Large intestine (tissue), 3 donors: ENCODE data around the gene IZUMO4. TPM values are rescaled to one million over a fixed set of nuclear protein-coding genes. Genes with fewer than 3 reads are reported as not detected.
A peak's percentile ranks its signal among the peaks of the same experiment; 100 is the strongest.

ENCODE experiments used
- DNase-seq, 2 donors: peaks; one replicate each; pipeline versions ENCODE4 v3.0.0 to v3.0.0-alpha.2; 2013
- H3K27ac ChIP-seq: one replicate; pipeline ENCODE4 v1.5.1; 2013; ENCODE audit warnings: low read length
- H3K27me3 ChIP-seq: 2 replicates; pipeline ENCODE4 v1.6.1; 2013; ENCODE audit warnings: low read length; ENCODE audit not compliant: control insufficient read depth, insufficient read depth
- H3K36me3 ChIP-seq: 2 replicates; pipeline ENCODE4 v1.6.1; 2013; ENCODE audit warnings: low read length; ENCODE audit not compliant: control insufficient read depth, insufficient read depth
- H3K4me1 ChIP-seq: one replicate; pipeline ENCODE4 v1.6.1; 2013; ENCODE audit warnings: low read length; ENCODE audit not compliant: control insufficient read depth, insufficient read depth
- H3K4me3 ChIP-seq: one replicate; pipeline ENCODE4 v1.5.1; 2013; ENCODE audit warnings: low read length
- H3K9me3 ChIP-seq: one replicate; pipeline ENCODE4 v1.6.1; 2013; ENCODE audit warnings: mild to moderate bottlenecking, low read depth, low read length, moderate library complexity; ENCODE audit not compliant: control insufficient read depth
- WGBS: methylation state at CpG from one replicate; pipeline ENCODE4 v1.1.5; 2013; ENCODE audit warnings: low lambda C conversion rate; ENCODE audit not compliant: insufficient coverage; 5-methylcytosine and 5-hydroxymethylcytosine counted together
- polyA plus RNA-seq: library from polyadenylated mRNA; unstranded; fragments of 120-200 nt; gene quantifications from one replicate; pipeline ENCODE4 v1.2.1, GENCODE V29; 2013

IZUMO4 gene
- polyA plus RNA-seq, 1 donor = 4.4 TPM

- H3K36me3 ChIP-seq = peaks cover 51% of the 10 kb centered on the region
- no peak overlapping the region for H3K27ac ChIP-seq
- no peaks in the 10 kb centered on the region for H3K27me3 ChIP-seq
- H3K9me3 ChIP-seq = peaks cover 7% of the 10 kb centered on the region
- no peak overlapping the region for H3K4me3 ChIP-seq
- 100% methylated on average over 1 of the region's 32 CpGs for WGBS
- no peak for DNase-seq
- peaks cover 7% of the 10 kb centered on the region for H3K4me1 ChIP-seq
These were observed 23.8 kb upstream of the IZUMO4 start for GRCh38 chr19:2072757-2073551.

GRCh38 chr19:2076526-2076944 lies 20.2 kb upstream of the IZUMO4 start:
- H3K4me1 ChIP-seq = no peaks in the 10 kb centered on the region
- DNase-seq = no peak
- H3K4me3 ChIP-seq = no peak overlapping the region
- no peak overlapping the region for H3K27ac ChIP-seq
- no peaks in the 10 kb centered on the region for H3K27me3 ChIP-seq
- H3K9me3 ChIP-seq = peaks cover 13% of the 10 kb centered on the region
- WGBS = no CpG with 5 or more reads among the region's 32 CpGs
- peaks cover 69% of the 10 kb centered on the region for H3K36me3 ChIP-seq

GRCh38 chr19:2077398-2077797 lies 19.3 kb upstream of the IZUMO4 start:
- no peak overlapping the region for H3K4me3 ChIP-seq
- H3K9me3 ChIP-seq = peaks cover 13% of the 10 kb centered on the region
- DNase-seq = no peak
- no peaks in the 10 kb centered on the region for H3K4me1 ChIP-seq
- H3K27ac ChIP-seq = no peak overlapping the region
- no peaks in the 10 kb centered on the region for H3K27me3 ChIP-seq
- WGBS = no CpG with 5 or more reads among the region's 7 CpGs
- peaks cover 71% of the 10 kb centered on the region for H3K36me3 ChIP-seq

- no peak overlapping the region for H3K4me3 ChIP-seq
- H3K27me3 ChIP-seq = no peaks in the 10 kb centered on the region
- H3K9me3 ChIP-seq = peaks cover 13% of the 10 kb centered on the region
- DNase-seq = no peak
- WGBS = no CpG with 5 or more reads among the region's 44 CpGs
- H3K4me1 ChIP-seq = no peaks in the 10 kb centered on the region
- H3K36me3 ChIP-seq = peaks cover 69% of the 10 kb centered on the region
- no peak overlapping the region for H3K27ac ChIP-seq
These were observed 18.7 kb upstream of the IZUMO4 start for GRCh38 chr19:2077833-2078619.

- 100% methylated on average over 2 of the region's 32 CpGs for WGBS
- Histone ChIP-seq H3K4me3 (no peak overlapping the region), H3K27me3 (no peaks in the 10 kb centered on the region), H3K9me3 (peaks cover 13% of the 10 kb centered on the region), H3K36me3 (peaks cover 70% of the 10 kb centered on the region), H3K4me1 (no peaks in the 10 kb centered on the region), H3K27ac (no peak overlapping the region)
- DNase-seq = no peak
These were observed 17.4 kb upstream of the IZUMO4 start for GRCh38 chr19:2079076-2079864.

GRCh38 chr19:2079865-2080301 lies 16.8 kb upstream of the IZUMO4 start:
- DNase-seq = no peak
- peaks cover 13% of the 10 kb centered on the region for H3K9me3 ChIP-seq
- no peaks in the 10 kb centered on the region for H3K4me1 ChIP-seq
- peaks cover 71% of the 10 kb centered on the region for H3K36me3 ChIP-seq
- H3K27me3 ChIP-seq = no peaks in the 10 kb centered on the region
- no peak overlapping the region for H3K27ac ChIP-seq
- WGBS = no CpG with 5 or more reads among the region's 23 CpGs
- H3K4me3 ChIP-seq = no peak overlapping the region

GRCh38 chr19:2080336-2080988 lies 16.3 kb upstream of the IZUMO4 start:
- H3K27ac ChIP-seq = no peak overlapping the region
- no peaks in the 10 kb centered on the region for H3K27me3 ChIP-seq
- H3K36me3 ChIP-seq = peaks cover 70% of the 10 kb centered on the region
- no peaks in the 10 kb centered on the region for H3K4me1 ChIP-seq
- H3K4me3 ChIP-seq = no peak overlapping the region
- no CpG with 5 or more reads among the region's 23 CpGs for WGBS
- DNase-seq = no peak
- peaks cover 13% of the 10 kb centered on the region for H3K9me3 ChIP-seq

GRCh38 chr19:2081873-2082810 lies 14.6 kb upstream of the IZUMO4 start:
- H3K27me3 ChIP-seq = no peaks in the 10 kb centered on the region
- no CpG with 5 or more reads among the region's 30 CpGs for WGBS
- H3K9me3 ChIP-seq = peaks cover 7% of the 10 kb centered on the region
- no peak for DNase-seq
- no peak overlapping the region for H3K27ac ChIP-seq
- peaks cover 59% of the 10 kb centered on the region for H3K36me3 ChIP-seq
- H3K4me1 ChIP-seq = peaks cover 2% of the 10 kb centered on the region
- H3K4me3 ChIP-seq = no peak overlapping the region

GRCh38 chr19:2083174-2083854 lies 13.4 kb upstream of the IZUMO4 start:
- peaks cover 5% of the 10 kb centered on the region for H3K4me1 ChIP-seq

More at GRCh38 chr19:2083174-2083854, 13.4 kb upstream of the IZUMO4 start:
- no peak for DNase-seq
- H3K27ac ChIP-seq = no peak overlapping the region
- H3K9me3 ChIP-seq = peaks cover 2% of the 10 kb centered on the region
- no peaks in the 10 kb centered on the region for H3K27me3 ChIP-seq
- H3K4me3 ChIP-seq = peak overlapping the region; percentile 16
- no CpG with 5 or more reads among the region's 20 CpGs for WGBS
- peaks cover 47% of the 10 kb centered on the region for H3K36me3 ChIP-seq
